Fibroblast of villous mesenchyme (primary cell): ENCODE measurements around the gene PTPRM. TPM values are rescaled to one million over a fixed set of nuclear protein-coding genes. Genes with fewer than 3 reads are reported as not detected.

Experiments used
- DNase-seq: peaks from one replicate; pipeline ENCODE4 v3.0.0-alpha.2; 2010; ENCODE audit warnings: low read depth
- H3K4me3 ChIP-seq: 2 replicates; pipeline ENCODE4 v1.5.1; 2011; ENCODE audit warnings: low read depth, mild to moderate bottlenecking, low read length
- CTCF ChIP-seq: IDR thresholded peaks from 2 replicates; pipeline ENCODE4 v1.5.1; 2012; ENCODE audit warnings: low read depth, mild to moderate bottlenecking, low read length; ENCODE audit not compliant: insufficient read depth
- total RNA-seq: library from RNA; depleted of rRNA; stranded (reverse); fragments of >200 nt; gene quantifications from 2 replicates; pipeline ENCODE4 v1.2.3, GENCODE V29; 2012

PTPRM gene
- total RNA-seq, 1 donor: 56.1 TPM

- DNase-seq: no peak
- no peak for TF ChIP-seq CTCF
- H3K4me3 ChIP-seq: no peak overlapping the region
Observed at GRCh38 chr18:7576077-7576476, 9.0 kb downstream of the PTPRM start.

DNA sequence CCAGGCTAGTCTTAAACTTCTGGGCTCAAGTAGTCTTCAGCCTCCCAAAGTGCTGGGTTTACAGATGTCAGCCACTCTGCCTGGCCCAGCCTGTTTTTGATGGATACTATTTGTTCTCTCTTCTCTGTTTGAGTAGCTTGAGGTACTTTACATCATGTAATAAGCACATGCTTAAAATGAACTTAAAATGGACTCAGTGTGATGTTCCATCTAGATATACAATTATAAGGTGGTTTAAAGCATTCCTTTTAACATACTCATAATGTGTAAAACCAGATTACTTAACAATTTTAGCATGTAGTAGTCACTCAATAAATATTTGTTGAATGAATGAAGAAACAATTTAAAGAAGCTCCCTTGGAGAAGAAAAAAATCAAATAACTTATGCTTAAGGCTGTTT, 9.6 kb downstream of the PTPRM start:
- no peak for TF ChIP-seq CTCF
- DNase-seq: peak; percentile 19
- no peak overlapping the region for H3K4me3 ChIP-seq

DNA sequence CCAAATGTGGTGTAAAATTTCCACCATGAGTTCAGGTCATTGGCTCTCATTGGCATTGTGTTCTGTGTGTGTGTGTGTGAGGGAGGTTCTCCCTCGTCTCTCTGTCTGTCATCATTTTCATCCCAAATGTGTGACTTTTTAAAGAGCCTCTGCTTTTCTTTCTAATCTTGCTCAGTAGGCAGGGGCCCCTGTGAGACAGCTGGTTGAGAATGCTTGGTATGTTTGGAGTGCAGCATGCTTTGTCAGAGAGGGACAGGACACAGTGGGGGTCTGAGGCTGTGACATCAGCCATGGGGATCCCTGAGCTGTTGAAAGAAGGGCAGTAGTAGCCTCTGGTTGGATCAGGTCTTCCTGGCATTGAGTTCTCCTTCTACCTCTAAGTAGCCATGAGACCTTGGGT, 10.6 kb downstream of the PTPRM start:
- TF ChIP-seq CTCF: no peak
- no peak overlapping the region for H3K4me3 ChIP-seq
- DNase-seq: peak; percentile 11

DNA sequence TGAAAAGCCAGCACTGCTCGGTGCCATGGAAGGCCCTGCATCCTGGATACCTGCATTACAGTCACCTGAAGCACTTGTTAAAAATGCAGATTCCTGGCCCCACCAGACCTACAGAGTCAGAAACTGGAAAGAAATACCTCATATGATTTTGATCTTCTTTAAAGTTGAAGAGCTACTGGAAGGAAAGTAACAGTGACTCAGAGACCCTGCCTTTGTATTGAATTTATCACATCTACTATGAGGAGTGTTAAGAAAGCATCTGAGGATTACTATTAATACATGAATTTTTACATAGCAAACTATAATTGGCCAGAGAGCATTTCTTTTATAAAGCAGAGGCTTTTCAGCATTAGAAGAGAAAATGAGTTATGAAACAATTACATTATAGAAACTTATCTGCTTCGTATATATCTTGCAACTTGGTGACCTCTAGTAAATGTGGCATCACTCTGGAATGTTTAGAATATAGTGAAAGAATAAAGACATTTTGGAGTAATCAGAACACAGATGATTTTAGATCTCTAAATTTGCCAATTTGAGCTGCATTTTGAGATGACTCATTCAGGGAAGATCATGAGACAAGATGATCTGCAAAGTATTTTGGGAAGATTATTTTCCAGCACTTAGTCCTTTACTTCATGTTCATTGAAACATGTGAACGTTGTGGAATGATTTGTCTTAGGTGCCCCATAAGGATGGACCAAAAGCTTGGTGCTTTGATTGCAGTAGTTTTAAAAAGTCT, 12.2 kb downstream of the PTPRM start:
- peak; percentile 9 for DNase-seq
- no peak overlapping the region for H3K4me3 ChIP-seq
- TF ChIP-seq CTCF: no peak

GRCh38 chr18:7579918-7580542, 12.9 kb downstream of the PTPRM start:
- no peak for TF ChIP-seq CTCF
- DNase-seq: no peak
- H3K4me3 ChIP-seq: no peak overlapping the region

DNA sequence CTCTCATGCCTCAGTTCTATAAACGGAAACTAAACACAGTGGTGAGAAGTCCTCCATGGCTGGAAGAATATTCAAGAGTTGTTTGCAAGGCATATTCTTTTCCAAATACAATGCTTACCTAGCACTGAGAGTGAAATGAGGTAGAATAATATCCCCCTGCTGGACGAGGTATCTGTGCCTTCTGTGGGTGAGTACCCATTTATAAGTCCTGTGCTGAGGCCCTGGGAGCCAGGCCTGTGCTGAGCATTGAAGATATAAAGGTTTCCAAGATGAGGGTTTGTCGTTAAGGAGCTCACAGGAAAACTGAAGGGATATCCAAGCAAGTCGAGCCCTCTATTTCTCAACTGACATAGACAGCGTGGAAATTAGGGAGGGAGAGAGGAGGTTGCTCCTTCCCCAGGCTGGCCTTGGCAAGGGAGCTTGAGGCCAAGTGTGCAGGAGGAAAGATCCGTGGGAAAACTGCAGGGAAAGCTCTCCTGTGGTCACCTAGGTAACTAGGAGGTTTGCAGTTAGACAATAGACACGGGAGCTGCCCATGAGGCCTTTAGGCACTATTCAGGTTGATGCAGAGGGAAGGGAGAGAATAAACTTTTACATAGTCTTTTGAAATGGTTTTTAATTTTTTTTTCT, 17.6 kb downstream of the PTPRM start:
- no peak overlapping the region for H3K4me3 ChIP-seq
- no peak for DNase-seq
- TF ChIP-seq CTCF: no peak
